GM21526 (cell line): ENCODE data around the gene DUSP3.
"Not testable (repeated sequence)": the region's sequence is repeated elsewhere in the genome, so short reads cannot be mapped to it uniquely, and the experiment has no call there.

ENCODE experiments used
- ATAC-seq: cut with Tn5 transposase; IDR thresholded peaks from one replicate; pipeline ENCODE4 v1.9.1; 2021; ENCODE audit warnings: moderate library complexity; ENCODE audit not compliant: unreplicated experiment, low FRiP score

DUSP3 gene

DNA sequence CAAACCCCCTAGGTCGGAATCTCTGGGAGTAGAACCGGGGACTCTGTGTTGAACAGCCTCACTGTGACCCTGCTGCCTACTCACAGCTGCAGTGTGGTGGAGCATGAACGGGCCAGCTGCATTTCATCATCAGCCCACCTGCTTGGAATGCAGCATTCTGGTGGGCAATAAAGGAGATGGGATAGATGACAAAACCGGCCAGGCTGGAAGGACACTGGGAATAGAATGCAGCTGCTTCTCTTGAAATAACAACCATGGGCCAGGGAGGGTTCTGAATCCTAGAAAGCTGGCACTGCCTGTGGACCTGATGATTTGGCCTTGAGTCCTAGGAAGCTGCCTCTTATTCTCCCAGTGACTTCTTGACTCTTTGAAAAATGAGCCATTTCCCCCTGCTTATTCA, 25.0 kb upstream of the DUSP3 start:
- no peak for ATAC-seq

GRCh38 chr17:43801844-43802243, 23.1 kb upstream of the DUSP3 start:
- ATAC-seq, result no peak

- no peak for ATAC-seq
Observed at GRCh38 chr17:43800736-43801135, 22.0 kb upstream of the DUSP3 start.

DNA sequence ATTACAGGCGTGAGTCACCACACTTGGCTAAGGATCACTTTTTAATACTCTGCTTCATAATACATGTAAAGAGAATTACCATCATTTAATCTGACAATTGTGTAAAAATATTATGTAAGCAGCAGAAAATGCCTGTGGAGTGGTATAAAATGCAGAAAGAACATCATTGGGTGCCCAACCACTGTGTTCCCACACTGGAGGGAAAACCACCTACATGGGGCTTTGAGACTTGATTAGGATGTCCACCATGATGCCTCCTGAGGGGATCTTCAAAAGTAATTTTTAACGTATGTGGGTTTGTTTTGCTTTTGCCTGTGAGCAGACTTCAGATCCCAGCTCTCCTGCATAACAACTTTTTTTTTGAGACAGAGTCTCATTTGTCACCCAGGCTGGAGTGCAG, 20.3 kb upstream of the DUSP3 start:
- no peak for ATAC-seq

DNA sequence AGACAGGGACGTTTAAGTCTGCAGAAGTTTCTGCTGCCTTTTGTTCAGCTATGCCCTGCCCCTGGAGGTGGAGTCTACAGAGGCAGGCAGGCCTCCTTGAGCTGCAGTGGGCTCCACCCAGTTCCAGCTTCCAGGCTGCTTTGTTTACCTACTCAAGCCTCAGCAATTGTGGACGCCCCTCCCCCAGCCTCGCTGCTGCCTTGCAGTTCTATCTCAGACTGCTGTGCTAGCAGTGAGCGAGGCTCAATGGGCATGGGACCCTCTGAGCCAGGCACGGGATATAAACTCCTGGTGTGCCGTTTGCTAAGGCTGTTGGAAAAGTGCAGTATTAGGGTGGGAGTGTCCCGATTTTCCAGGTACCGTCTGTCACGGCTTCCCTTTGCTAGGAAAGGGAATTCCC, 19.2 kb upstream of the DUSP3 start:
- not testable (repeated sequence) for ATAC-seq

DNA sequence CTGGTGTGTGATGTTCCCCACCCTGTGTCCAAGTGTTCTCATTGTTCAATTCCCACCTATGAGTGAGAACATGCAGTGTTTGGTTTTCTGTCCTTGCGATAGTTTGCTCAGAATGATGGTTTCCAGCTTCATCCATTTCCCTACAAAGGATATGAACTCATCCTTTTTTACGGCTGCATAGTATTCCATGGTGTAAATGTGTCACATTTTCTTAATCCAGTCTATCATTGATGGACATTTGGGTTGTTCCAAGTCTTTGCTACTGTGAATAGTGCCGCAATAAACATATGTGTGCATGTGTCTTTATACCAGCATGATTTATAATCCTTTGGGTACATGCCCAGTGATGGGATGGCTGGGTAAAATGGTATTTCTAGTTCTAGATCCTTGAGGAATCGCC, 13.9 kb upstream of the DUSP3 start:
- ATAC-seq, result not testable (repeated sequence)

GRCh38 chr17:43791589-43791988, 12.8 kb upstream of the DUSP3 start:
- no peak for ATAC-seq

DNA sequence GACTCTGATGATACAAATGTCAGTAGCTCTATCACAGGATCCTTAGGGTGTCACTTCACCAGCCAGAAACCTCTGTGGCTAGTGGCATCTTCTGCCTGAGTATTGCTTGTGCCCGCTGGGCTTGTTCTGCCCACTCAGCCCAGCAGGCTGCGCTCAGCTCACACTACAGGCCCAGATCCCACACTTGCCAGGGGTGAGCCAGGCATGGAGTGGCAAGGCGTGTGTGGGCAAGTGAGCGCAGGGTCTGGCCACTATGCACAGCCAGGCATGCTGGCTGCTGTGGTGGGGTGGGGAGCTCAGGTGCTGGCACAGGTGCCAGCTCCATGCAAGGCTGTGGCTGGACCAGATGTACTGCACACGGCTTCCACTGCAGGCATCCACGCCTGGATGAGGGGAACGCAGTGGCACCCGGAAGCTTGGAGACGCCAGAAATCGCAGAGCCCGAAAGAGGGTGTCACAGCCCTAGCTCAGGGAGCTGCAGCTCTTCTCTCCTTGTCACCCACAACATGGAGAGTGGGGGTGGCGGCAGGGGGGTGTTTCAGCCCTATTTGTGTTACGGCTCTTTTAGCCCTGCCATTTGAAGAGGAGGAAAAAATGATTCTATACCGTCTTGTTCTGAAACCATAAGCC, 11.6 kb upstream of the DUSP3 start:
- ATAC-seq, result no peak

DNA sequence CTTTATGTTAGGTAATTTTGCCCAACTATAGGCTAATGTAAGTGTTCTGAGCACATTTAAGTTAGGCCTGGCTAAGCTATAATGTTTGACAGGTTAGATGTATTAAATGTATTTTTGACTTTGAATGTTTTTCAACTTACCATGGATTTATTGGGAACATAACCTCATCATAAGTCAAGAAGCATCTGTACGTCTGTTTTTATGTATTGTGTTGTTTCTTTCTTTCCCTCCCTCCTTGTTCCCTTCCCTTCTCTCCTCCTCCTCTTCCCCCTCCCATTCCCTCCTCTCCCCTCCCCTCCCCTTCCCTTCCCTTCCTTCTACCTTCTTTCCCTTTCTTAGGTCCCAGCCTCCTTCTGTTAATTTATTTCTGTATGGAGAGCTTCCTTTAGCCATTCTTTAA, 10.7 kb upstream of the DUSP3 start:
- ATAC-seq, result no peak

- ATAC-seq, result no peak
Observed at GRCh38 chr17:43788540-43788939, 9.8 kb upstream of the DUSP3 start.

DNA sequence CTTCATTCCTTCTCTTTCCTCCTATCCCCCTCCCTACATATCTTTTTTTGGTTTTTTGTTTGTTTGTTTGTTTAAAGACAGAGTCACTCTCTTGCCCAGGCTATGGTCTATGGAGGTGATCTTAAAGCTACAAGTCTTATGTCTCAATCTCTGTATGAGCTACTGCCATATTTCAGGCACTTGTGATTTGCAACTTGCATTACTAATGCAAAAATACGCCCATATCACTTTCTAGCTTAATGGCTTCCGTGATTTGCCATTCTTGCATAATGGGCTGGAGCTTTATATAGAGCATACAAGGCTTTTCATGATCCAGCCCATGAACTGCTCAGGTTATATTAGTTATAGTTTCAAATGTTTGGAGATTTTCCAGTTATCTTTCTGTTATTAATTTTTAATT, 9.0 kb upstream of the DUSP3 start:
- ATAC-seq, result no peak

GRCh38 chr17:43784628-43785101, 5.9 kb upstream of the DUSP3 start:
- no peak for ATAC-seq

DNA sequence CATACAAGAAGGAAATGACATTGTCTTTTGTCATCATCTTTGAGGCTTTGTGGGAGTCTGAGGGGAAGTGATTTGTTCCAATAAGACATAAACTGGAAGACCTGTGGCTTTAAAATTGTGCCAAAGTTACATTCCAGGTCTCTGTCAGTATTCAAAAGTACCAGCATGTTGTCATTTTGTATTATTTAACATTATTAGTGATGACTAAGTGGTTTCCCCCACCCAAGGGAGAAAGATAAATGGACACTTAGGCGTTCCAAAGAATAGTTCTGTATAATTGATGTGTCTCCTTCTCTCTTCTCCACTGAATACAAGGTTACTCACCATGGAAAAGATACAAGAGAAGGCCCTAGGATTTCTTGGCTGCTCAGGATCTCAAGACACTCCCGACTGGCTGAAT, 5.3 kb upstream of the DUSP3 start:
- ATAC-seq, result no peak

- no peak for ATAC-seq
Observed at GRCh38 chr17:43782913-43783680, 4.3 kb upstream of the DUSP3 start.

GRCh38 chr17:43780135-43780534, 1.4 kb upstream of the DUSP3 start, which contains the start of gene CFAP97D1:
Gene CFAP97D1, plus strand, starts transcription at chr17:43780435. Its CDS starts 28 bp downstream, at chr17:43780463.
- no peak for ATAC-seq

- ATAC-seq, result no peak
Observed at GRCh38 chr17:43779145-43780125, 658 bp upstream of the DUSP3 start.

GRCh38 chr17:43774304-43775250, 4.2 kb downstream of the DUSP3 start:
- no peak for ATAC-seq

DNA sequence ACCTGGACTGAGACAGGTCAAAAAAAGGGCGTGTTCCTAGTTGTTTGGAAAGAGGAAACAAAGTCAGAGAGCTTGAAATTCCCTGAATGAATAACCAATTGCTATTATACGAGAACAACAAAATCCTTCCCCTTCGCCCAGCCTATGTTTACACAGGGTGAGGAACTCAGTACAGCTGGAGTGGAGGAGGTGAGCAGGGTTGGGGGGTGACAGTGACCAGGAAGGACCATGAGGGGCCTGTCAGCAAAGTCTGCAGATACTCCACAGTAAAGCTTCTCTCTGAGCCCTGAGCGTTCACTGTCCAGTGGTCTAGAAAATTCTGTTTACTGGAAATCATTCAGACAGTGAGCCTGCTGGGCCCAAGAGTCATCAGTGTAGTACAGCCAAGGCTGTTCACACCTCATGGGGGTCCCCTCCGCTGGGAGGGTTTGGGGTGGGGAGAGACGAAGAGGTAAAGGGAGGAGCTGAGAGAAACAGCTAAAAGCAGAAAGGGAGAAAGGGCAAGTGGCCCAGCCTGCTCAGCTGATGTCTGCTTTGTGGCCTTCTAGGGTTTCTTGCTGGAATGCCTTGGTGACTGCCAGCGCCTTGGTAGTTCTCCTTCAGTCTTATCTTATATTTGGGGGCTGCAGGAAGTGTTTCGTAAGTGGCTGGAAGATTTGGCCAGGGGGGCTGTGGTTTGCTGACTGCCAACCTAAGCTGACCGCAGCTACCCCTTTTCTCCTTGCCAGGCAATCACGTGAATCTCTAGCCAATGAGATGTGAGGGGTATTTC, 5.7 kb downstream of the DUSP3 start:
- no peak for ATAC-seq

- no peak for ATAC-seq
Observed at GRCh38 chr17:43771463-43771862, 7.3 kb downstream of the DUSP3 start.
